HepG2 (cell line): Measurements from ENCODE around the gene ALDH4A1. TPM values are rescaled to one million over a fixed set of nuclear protein-coding genes. Genes with fewer than 3 reads are reported as not detected.
A peak's percentile ranks its signal among the peaks of the same experiment; 100 is the strongest.

Experiments
- DRAP1 ChIP-seq: IDR thresholded peaks from 2 replicates; pipeline ENCODE4 v1.6.1; 2016; ENCODE audit warnings: missing genetic modification reagents, missing compliant biosample characterization
- HOMEZ ChIP-seq: IDR thresholded peaks from 2 replicates; pipeline ENCODE4 v1.6.1; 2016; ENCODE audit warnings: low read depth
- IRF9 ChIP-seq: sonication (generic); formaldehyde crosslinking; IDR thresholded peaks from 2 replicates; pipeline ENCODE4 v1.8.0; 2022; ENCODE audit warnings: missing genetic modification reagents, mild to moderate bottlenecking, borderline replicate concordance
- SNAPC4 ChIP-seq: sonication (generic); formaldehyde crosslinking; IDR thresholded peaks from 2 replicates; pipeline ENCODE4 v1.4.0; 2020; ENCODE audit warnings: mild to moderate bottlenecking, missing genetic modification reagents
- ZHX2 ChIP-seq, 2 experiments: sonication (generic) in 1 of 2; formaldehyde crosslinking in 1 of 2; IDR thresholded peaks; 2 replicates each; pipeline versions ENCODE4 v1.6.1 to v1.9.0; 2014 to 2022; ENCODE audit warnings: antibody characterized with exemption in 1 of 2, borderline replicate concordance in 1 of 2, inconsistent platforms in 1 of 2, low read depth in 1 of 2, missing genetic modification reagents in 1 of 2
- polyA plus RNA-seq, 8 experiments: library from polyadenylated mRNA; depleted of rRNA in 3 of 8; stranded (reverse) in 7 of 8; unstranded in 1 of 8; fragments of >200 nt; fragmentation: Illumina TruSeq in 4 of 8; extraction: Trizol in 4 of 8; gene quantifications; 2 replicates each; pipeline versions ENCODE4 v1.2.1 to v1.2.3, GENCODE V29; 2011 to 2016; ENCODE audit warnings: low read depth in 4 of 8, missing spikeins in 1 of 8, mixed read lengths in 1 of 8; ENCODE audit not compliant: insufficient read depth in 1 of 8
- total RNA-seq, 5 experiments: library from RNA; depleted of rRNA; stranded (reverse); fragments of >200 nt; fragmentation: Illumina TruSeq; extraction: Trizol; gene quantifications; 2 replicates each; pipeline ENCODE4 v1.2.3, GENCODE V29; 2016; ENCODE audit warnings: low read depth in 1 of 5

The ALDH4A1 gene
- total and polyA plus RNA-seq, 2 of the 13 experiments (the other 11 are each of a cell fraction or from before 2014, with no cell fraction given): 76.4 to 240 TPM

- TF ChIP-seq IRF9 (CRISPR knock-in tag) (0 out of 2 replicates have a peak, but pooled peaks have one; percentile 40), DRAP1 (CRISPR knock-in tag) (0 out of 2 replicates have a peak, but pooled peaks have one; percentile 33), ZHX2 (IDR thresholded peaks at IDR 0.05; ENCODE audit: low read depth) (peak; percentile 50; the same call in 1 of the 2 replicates), ZHX2 (CRISPR knock-in tag; IDR thresholded peaks at IDR 0.05; ENCODE audit: borderline replicate concordance) (no peak), SNAPC4 (CRISPR knock-in tag) (no peak), HOMEZ (no peak)
These were observed 39.1 kb upstream of the ALDH4A1 start (continued) for GRCh38 chr1:18941221-18942141.
